Stimulated activated memory B cell treated with anti-CD40 and anti-IgM and Interleukin-4, amounts not matched to agents 10 μg/mL and 1 μg/mL and 100 μg/mL, for 72 hours (primary cell): ENCODE results near the gene FNDC3B.

ENCODE experiments used
- ATAC-seq: fragments of 150-1000 bp; cut with Tn5 transposase; 2 replicates; pipeline ENCODE4 v1.10.0; 2021
- H3K27ac Mint-ChIP-seq: one replicate; pipeline ENCODE4 v1.8.0; 2022; ENCODE audit warnings: mild to moderate bottlenecking, mixed read lengths
- H3K27me3 Mint-ChIP-seq: one replicate; pipeline ENCODE4 v1.8.0; 2022; ENCODE audit warnings: mixed read lengths
- H3K36me3 Mint-ChIP-seq: one replicate; pipeline ENCODE4 v1.8.0; 2022; ENCODE audit warnings: mixed read lengths
- H3K4me1 Mint-ChIP-seq: one replicate; pipeline ENCODE4 v1.8.0; 2022; ENCODE audit warnings: mixed read lengths
- H3K4me3 Mint-ChIP-seq: one replicate; pipeline ENCODE4 v1.8.0; 2022; ENCODE audit warnings: mild to moderate bottlenecking, moderate library complexity, mixed read lengths
- H3K9me3 Mint-ChIP-seq: one replicate; pipeline ENCODE4 v1.8.0; 2022; ENCODE audit warnings: mixed read lengths

FNDC3B gene

GRCh38 chr3:172071780-172072330 lies 32.5 kb downstream of the FNDC3B start:
- H3K4me3 Mint-ChIP-seq = no peak overlapping the region
- H3K9me3 Mint-ChIP-seq = no peaks in the 10 kb centered on the region
- no peaks in the 10 kb centered on the region for H3K27me3 Mint-ChIP-seq
- no peak overlapping the region for H3K27ac Mint-ChIP-seq
- no peaks in the 10 kb centered on the region for H3K36me3 Mint-ChIP-seq
- no peaks in the 10 kb centered on the region for H3K4me1 Mint-ChIP-seq
- ATAC-seq = no peak

- no peak overlapping the region for H3K27ac Mint-ChIP-seq
- no peaks in the 10 kb centered on the region for H3K4me1 Mint-ChIP-seq
- H3K36me3 Mint-ChIP-seq = no peaks in the 10 kb centered on the region
- no peaks in the 10 kb centered on the region for H3K9me3 Mint-ChIP-seq
- no peaks in the 10 kb centered on the region for H3K27me3 Mint-ChIP-seq
- no peak for ATAC-seq
- no peak overlapping the region for H3K4me3 Mint-ChIP-seq
These were observed 33.2 kb downstream of the FNDC3B start for GRCh38 chr3:172072543-172072942.

GRCh38 chr3:172073262-172073915 lies 34.0 kb downstream of the FNDC3B start:
- Mint-ChIP-seq H3K27ac (no peak overlapping the region), H3K4me3 (no peak overlapping the region), H3K4me1 (no peaks in the 10 kb centered on the region), H3K36me3 (no peaks in the 10 kb centered on the region), H3K9me3 (no peaks in the 10 kb centered on the region), H3K27me3 (no peaks in the 10 kb centered on the region)
- no peak for ATAC-seq

GRCh38 chr3:172074032-172074431 lies 34.7 kb downstream of the FNDC3B start:
- no peaks in the 10 kb centered on the region for H3K4me1 Mint-ChIP-seq
- no peaks in the 10 kb centered on the region for H3K9me3 Mint-ChIP-seq
- no peak for ATAC-seq
- no peak overlapping the region for H3K4me3 Mint-ChIP-seq
- H3K27ac Mint-ChIP-seq = no peak overlapping the region
- no peaks in the 10 kb centered on the region for H3K27me3 Mint-ChIP-seq
- H3K36me3 Mint-ChIP-seq = no peaks in the 10 kb centered on the region

- Mint-ChIP-seq H3K9me3 (no peaks in the 10 kb centered on the region), H3K36me3 (no peaks in the 10 kb centered on the region), H3K4me1 (no peaks in the 10 kb centered on the region), H3K4me3 (no peak overlapping the region), H3K27ac (no peak overlapping the region), H3K27me3 (no peaks in the 10 kb centered on the region)
- ATAC-seq = no peak
These were observed 35.2 kb downstream of the FNDC3B start for GRCh38 chr3:172074586-172074985.

- Mint-ChIP-seq H3K9me3 (no peaks in the 10 kb centered on the region), H3K27me3 (no peaks in the 10 kb centered on the region), H3K4me3 (no peak overlapping the region), H3K36me3 (no peaks in the 10 kb centered on the region), H3K4me1 (no peaks in the 10 kb centered on the region), H3K27ac (no peak overlapping the region)
- ATAC-seq = no peak
These were observed 36.8 kb downstream of the FNDC3B start for GRCh38 chr3:172076212-172076611.

GRCh38 chr3:172077197-172077757 lies 37.9 kb downstream of the FNDC3B start:
- no peak for ATAC-seq
- Mint-ChIP-seq H3K27ac (no peak overlapping the region), H3K36me3 (no peaks in the 10 kb centered on the region), H3K4me1 (no peaks in the 10 kb centered on the region), H3K4me3 (no peak overlapping the region), H3K27me3 (no peaks in the 10 kb centered on the region), H3K9me3 (no peaks in the 10 kb centered on the region)

GRCh38 chr3:172078244-172078643 lies 38.9 kb downstream of the FNDC3B start:
- no peaks in the 10 kb centered on the region for H3K4me1 Mint-ChIP-seq
- H3K4me3 Mint-ChIP-seq = no peak overlapping the region
- H3K27me3 Mint-ChIP-seq = no peaks in the 10 kb centered on the region
- no peak overlapping the region for H3K27ac Mint-ChIP-seq
- H3K36me3 Mint-ChIP-seq = no peaks in the 10 kb centered on the region
- no peaks in the 10 kb centered on the region for H3K9me3 Mint-ChIP-seq
- ATAC-seq = no peak

- no peak for ATAC-seq
- Mint-ChIP-seq H3K36me3 (no peaks in the 10 kb centered on the region), H3K9me3 (no peaks in the 10 kb centered on the region), H3K27ac (no peak overlapping the region), H3K4me1 (no peaks in the 10 kb centered on the region), H3K27me3 (no peaks in the 10 kb centered on the region), H3K4me3 (no peak overlapping the region)
These were observed 39.3 kb downstream of the FNDC3B start for GRCh38 chr3:172078721-172079120.

GRCh38 chr3:172079326-172079976 lies 40.1 kb downstream of the FNDC3B start:
- H3K27me3 Mint-ChIP-seq = no peaks in the 10 kb centered on the region
- H3K4me3 Mint-ChIP-seq = no peak overlapping the region
- no peaks in the 10 kb centered on the region for H3K4me1 Mint-ChIP-seq
- no peaks in the 10 kb centered on the region for H3K36me3 Mint-ChIP-seq
- H3K9me3 Mint-ChIP-seq = no peaks in the 10 kb centered on the region
- no peak overlapping the region for H3K27ac Mint-ChIP-seq
- no peak for ATAC-seq

- H3K9me3 Mint-ChIP-seq = no peaks in the 10 kb centered on the region
- no peaks in the 10 kb centered on the region for H3K4me1 Mint-ChIP-seq
- no peak overlapping the region for H3K4me3 Mint-ChIP-seq
- no peak for ATAC-seq
- H3K27me3 Mint-ChIP-seq = no peaks in the 10 kb centered on the region
- no peaks in the 10 kb centered on the region for H3K36me3 Mint-ChIP-seq
- no peak overlapping the region for H3K27ac Mint-ChIP-seq
These were observed 41.1 kb downstream of the FNDC3B start for GRCh38 chr3:172080503-172080902.

- no peak overlapping the region for H3K27ac Mint-ChIP-seq
- no peaks in the 10 kb centered on the region for H3K27me3 Mint-ChIP-seq
- H3K9me3 Mint-ChIP-seq = no peaks in the 10 kb centered on the region
- no peak overlapping the region for H3K4me3 Mint-ChIP-seq
- H3K36me3 Mint-ChIP-seq = no peaks in the 10 kb centered on the region
- ATAC-seq = no peak
- no peaks in the 10 kb centered on the region for H3K4me1 Mint-ChIP-seq
These were observed 42.9 kb downstream of the FNDC3B start for GRCh38 chr3:172082269-172082668.

GRCh38 chr3:172082820-172083513 lies 43.6 kb downstream of the FNDC3B start:
- no peak overlapping the region for H3K27ac Mint-ChIP-seq
- no peaks in the 10 kb centered on the region for H3K27me3 Mint-ChIP-seq
- no peak for ATAC-seq
- H3K36me3 Mint-ChIP-seq = no peaks in the 10 kb centered on the region
- no peaks in the 10 kb centered on the region for H3K4me1 Mint-ChIP-seq
- H3K4me3 Mint-ChIP-seq = no peak overlapping the region
- no peaks in the 10 kb centered on the region for H3K9me3 Mint-ChIP-seq

- no peaks in the 10 kb centered on the region for H3K4me1 Mint-ChIP-seq
- H3K36me3 Mint-ChIP-seq = no peaks in the 10 kb centered on the region
- H3K27ac Mint-ChIP-seq = no peak overlapping the region
- no peaks in the 10 kb centered on the region for H3K9me3 Mint-ChIP-seq
- H3K27me3 Mint-ChIP-seq = no peaks in the 10 kb centered on the region
- ATAC-seq = no peak
- no peak overlapping the region for H3K4me3 Mint-ChIP-seq
These were observed 44.6 kb downstream of the FNDC3B start for GRCh38 chr3:172083995-172084409.

- H3K9me3 Mint-ChIP-seq = no peaks in the 10 kb centered on the region
- no peak for ATAC-seq
These were observed 45.6 kb downstream of the FNDC3B start for GRCh38 chr3:172084871-172085556.

More at GRCh38 chr3:172084871-172085556, 45.6 kb downstream of the FNDC3B start:
- Mint-ChIP-seq H3K4me3 (no peak overlapping the region), H3K27me3 (no peaks in the 10 kb centered on the region), H3K36me3 (no peaks in the 10 kb centered on the region), H3K27ac (no peak overlapping the region), H3K4me1 (no peaks in the 10 kb centered on the region)
